Measurements from ENCODE around the gene MAOA.

DNA sequence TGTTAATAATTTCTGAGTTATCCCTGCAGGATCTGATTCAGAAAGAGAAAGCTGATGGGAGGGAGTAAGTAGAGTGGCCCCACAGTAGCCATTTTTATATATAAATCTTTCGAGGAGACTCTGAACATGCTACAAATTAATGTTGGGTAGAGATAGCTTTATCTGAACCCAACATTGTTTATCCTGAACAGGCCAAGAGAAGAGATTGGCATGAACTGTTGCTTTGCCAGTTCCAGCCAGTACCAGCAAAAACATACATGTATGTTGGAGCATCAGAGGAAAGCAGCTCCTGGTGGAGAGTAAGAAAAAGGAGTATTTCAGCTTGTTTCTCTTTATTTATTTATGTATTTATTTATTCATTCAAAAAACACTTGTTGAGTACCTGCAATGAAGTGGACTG lies 1.6 kb downstream of the MAOA start:
- TF ChIP-seq, protein P1, sequence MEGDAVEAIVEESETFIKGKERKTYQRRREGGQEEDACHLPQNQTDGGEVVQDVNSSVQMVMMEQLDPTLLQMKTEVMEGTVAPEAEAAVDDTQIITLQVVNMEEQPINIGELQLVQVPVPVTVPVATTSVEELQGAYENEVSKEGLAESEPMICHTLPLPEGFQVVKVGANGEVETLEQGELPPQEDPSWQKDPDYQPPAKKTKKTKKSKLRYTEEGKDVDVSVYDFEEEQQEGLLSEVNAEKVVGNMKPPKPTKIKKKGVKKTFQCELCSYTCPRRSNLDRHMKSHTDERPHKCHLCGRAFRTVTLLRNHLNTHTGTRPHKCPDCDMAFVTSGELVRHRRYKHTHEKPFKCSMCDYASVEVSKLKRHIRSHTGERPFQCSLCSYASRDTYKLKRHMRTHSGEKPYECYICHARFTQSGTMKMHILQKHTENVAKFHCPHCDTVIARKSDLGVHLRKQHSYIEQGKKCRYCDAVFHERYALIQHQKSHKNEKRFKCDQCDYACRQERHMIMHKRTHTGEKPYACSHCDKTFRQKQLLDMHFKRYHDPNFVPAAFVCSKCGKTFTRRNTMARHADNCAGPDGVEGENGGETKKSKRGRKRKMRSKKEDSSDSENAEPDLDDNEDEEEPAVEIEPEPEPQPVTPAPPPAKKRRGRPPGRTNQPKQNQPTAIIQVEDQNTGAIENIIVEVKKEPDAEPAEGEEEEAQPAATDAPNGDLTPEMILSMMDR (conservative IDR thresholded peaks at IDR 0.05; ENCODE audit: low read depth, low read length) = no peak
- TF ChIP-seq EZH2 (IDR thresholded peaks at IDR 0.05; ENCODE audit: low read length, unreplicated experiment) = no peak
